Raji (cell line): ENCODE results near the gene BPIFB2.

Experiments
- POLR2A ChIP-seq: IDR thresholded peaks from 2 replicates; pipeline ENCODE4 v1.6.1; 2011; ENCODE audit warnings: low read depth, low read length, control low read depth; ENCODE audit not compliant: insufficient read depth

Gene BPIFB2

GRCh38 chr20:32980131-32980941 lies 27.2 kb upstream of the BPIFB2 start:
- no peak for TF ChIP-seq POLR2A

DNA sequence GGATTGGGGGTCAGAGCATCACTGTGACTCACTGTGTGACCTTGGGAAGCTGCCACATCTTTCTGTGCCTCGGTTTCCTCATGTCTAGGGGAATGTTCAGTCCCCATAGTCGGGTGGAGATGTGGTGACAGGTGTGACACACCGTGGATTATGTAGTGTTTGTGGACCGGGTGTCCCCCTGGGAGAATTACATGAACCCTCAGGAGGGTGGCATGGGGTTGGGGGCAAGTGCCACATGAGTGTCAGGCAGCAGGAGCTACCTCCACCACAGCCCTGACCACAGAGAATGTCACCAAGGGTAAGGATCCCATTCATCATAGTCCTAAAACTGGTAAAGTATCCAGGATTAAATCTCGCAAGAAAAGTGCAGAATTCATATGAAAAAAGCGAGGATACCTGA lies 26.5 kb upstream of the BPIFB2 start:
- no peak for TF ChIP-seq POLR2A

DNA sequence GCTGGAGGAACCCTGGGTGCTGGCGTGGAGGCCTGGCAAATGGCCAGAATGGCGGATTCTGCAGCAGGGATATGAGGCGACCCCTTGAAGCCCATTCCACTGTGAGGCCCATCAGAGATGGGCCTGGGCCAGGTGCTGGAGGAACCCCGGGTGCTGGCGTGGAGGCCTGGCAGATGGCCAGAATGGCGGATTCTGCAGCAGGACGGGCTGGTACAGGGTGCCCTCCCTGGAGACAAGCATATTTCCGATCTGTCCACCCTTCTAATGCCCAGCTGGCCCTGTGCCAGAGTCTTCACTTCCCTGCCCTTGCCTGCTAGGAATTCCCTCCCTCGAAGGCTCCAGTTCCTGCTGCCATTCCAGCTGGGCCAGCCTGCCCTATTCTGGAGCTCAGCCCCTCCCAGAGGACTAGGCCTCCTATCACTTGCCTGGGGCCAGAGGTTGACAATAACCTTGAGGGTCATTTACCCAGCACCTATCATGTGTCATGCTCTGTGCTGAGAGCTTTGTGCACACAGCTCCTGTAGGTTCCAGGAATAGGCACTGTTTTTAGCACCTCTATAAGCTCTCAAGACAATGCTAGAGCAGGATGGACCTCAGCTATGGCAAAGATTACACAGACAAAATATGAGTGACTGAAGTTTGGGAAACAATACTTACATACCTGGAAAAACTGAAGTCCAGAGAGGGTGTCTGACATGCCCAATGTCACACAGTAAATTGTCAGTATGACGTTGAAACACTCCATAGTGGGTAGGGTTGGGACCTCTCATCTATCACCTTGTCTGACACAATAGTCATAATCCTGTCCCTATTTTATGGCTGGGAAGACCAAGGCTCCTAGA lies 24.7 kb upstream of the BPIFB2 start:
- no peak for TF ChIP-seq POLR2A

- TF ChIP-seq POLR2A, result no peak
These were observed 23.9 kb upstream of the BPIFB2 start for GRCh38 chr20:32983459-32984112.

GRCh38 chr20:32984196-32984595 lies 23.3 kb upstream of the BPIFB2 start:
- no peak for TF ChIP-seq POLR2A

DNA sequence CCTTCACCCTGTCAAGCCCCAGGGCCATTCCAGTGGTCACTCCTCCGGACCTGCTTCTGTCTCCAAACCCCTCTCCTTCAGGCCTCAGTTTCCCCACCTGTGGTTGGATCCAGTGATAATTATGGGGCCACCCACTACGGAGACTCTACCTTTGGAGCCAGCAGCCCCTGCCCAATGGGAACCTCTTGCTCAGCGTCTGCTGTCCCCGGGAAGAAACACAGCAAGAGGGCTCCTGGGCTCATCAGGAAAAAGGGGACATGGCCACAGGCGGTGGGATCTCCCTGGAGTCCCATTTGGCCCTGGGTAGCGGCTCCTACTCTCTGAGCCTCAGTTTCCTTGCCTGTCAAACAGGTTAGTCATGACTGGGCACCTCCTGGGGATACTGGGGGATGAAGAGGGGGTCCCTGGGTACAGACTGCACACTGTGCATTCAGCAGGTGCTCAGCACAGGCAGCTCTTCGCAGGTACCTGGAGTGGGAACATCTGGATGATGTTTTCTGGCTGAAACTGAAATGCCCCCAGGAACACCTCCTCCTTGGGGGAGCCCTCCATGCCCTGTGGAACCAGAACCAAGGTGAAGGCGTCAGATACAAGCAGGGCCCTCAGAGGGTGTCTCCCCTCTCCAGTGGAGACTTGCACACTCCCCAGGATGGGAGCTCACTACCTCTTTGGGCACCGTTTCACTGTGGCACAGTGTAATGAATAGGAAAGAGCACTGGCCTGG lies 22.7 kb upstream of the BPIFB2 start:
- TF ChIP-seq POLR2A, result no peak

GRCh38 chr20:32985596-32985995 lies 21.9 kb upstream of the BPIFB2 start:
- no peak for TF ChIP-seq POLR2A

DNA sequence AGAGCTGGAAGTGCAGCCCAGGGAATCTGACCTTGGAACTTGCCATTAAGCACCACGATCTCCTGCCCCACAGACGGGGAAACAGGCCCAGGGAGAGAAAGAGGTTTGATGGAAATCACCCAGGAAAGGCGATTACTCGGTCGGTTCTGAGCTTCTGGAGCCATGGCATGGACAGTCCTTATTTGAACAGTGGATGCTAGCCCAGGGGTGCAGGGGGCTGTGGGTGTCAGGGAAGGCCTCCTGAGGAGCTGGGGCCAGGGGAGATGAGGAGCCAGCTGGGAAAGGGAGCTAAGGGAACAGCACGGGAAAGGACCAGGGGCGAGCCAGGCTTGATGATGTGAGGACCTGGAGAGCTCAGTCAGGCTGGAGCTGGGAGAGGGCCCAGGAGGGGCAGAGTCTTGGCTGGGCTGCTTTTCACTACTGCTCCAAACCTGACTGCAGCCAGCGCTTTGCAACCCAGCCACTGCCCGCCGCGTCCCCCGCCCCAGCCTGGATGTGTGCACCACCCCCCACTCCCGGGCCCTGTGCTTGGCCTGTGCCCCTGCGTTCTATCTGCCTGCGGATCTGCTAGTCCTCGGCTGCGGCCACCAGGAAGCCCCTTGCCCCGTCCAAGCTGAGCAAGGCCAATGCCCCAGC lies 21.1 kb upstream of the BPIFB2 start:
- no peak for TF ChIP-seq POLR2A

GRCh38 chr20:32987044-32987825 lies 20.3 kb upstream of the BPIFB2 start:
- TF ChIP-seq POLR2A, result no peak

DNA sequence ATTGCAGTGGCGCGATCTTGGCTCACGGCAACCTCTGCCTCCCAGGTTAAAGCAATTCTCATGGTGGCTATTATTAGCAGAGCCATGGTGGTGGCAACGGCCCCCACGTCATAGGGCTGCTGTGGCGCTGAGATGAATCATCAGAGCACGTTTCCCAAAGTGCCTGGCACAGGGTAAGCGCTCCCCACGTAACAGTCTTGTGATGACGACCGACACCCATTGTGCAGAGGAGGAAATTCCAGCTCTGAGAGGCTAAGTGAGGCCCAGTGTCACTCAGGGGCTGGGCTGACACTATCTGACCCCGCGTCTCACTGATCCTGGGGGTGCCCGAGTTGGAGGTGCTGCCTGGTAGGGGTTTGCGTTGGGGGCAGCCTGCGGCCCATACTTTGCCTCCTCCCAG lies 19.5 kb upstream of the BPIFB2 start:
- no peak for TF ChIP-seq POLR2A

- TF ChIP-seq POLR2A, result no peak
These were observed 17.8 kb upstream of the BPIFB2 start for GRCh38 chr20:32989507-32990283.

- TF ChIP-seq POLR2A, result no peak
These were observed 17.1 kb upstream of the BPIFB2 start for GRCh38 chr20:32990426-32990825.

- TF ChIP-seq POLR2A, result no peak
These were observed 16.1 kb upstream of the BPIFB2 start for GRCh38 chr20:32991383-32991782.
